Neural cell (in vitro differentiated cells): ENCODE measurements around the gene HHIPL1.

ENCODE experiments used
- EP300 ChIP-seq: fragments of 450-650 bp; conservative IDR thresholded peaks from 2 replicates; pipeline ENCODE4 v1.6.1; 2014; ENCODE audit warnings: antibody characterized with exemption, mild to moderate bottlenecking, moderate library complexity; ENCODE audit not compliant: poor library complexity, severe bottlenecking
- EZH2 ChIP-seq: fragments of 200-600, 300-800 bp; shearing (Covaris generic), sonication (generic); IDR thresholded peaks from 2 replicates; pipeline ENCODE4 v1.6.1; 2014; ENCODE audit warnings: antibody characterized with exemption, low read length, borderline replicate concordance, mild to moderate bottlenecking; ENCODE audit not compliant: insufficient read depth, poor library complexity, severe bottlenecking
- MXI1 ChIP-seq: fragments of 450-650 bp; conservative IDR thresholded peaks from 2 replicates; pipeline ENCODE4 v1.6.1; 2014; ENCODE audit warnings: antibody characterized with exemption, mild to moderate bottlenecking; ENCODE audit not compliant: poor library complexity, severe bottlenecking
- POLR2AphosphoS5 ChIP-seq: IDR thresholded peaks from 2 replicates; pipeline ENCODE4 v1.6.1; 2012
- RAD21 ChIP-seq: fragments of 450-650 bp; conservative IDR thresholded peaks from 2 replicates; pipeline ENCODE4 v1.6.1; 2014; ENCODE audit warnings: antibody characterized with exemption, mild to moderate bottlenecking, moderate library complexity
- TAF1 ChIP-seq: IDR thresholded peaks from 2 replicates; pipeline ENCODE4 v1.6.1; 2012; ENCODE audit warnings: low read depth
- TF ChIP-seq, protein P1 (sequence below): fragments of 450-650 bp; IDR thresholded peaks from 2 replicates; pipeline ENCODE4 v1.5.1; 2014; ENCODE audit warnings: antibody characterized with exemption, mild to moderate bottlenecking, moderate library complexity; ENCODE audit not compliant: poor library complexity, severe bottlenecking
- TF ChIP-seq, protein P2 (sequence below): IDR thresholded peaks from 2 replicates; pipeline ENCODE4 v1.6.1; 2012; ENCODE audit warnings: borderline replicate concordance

DNA sequence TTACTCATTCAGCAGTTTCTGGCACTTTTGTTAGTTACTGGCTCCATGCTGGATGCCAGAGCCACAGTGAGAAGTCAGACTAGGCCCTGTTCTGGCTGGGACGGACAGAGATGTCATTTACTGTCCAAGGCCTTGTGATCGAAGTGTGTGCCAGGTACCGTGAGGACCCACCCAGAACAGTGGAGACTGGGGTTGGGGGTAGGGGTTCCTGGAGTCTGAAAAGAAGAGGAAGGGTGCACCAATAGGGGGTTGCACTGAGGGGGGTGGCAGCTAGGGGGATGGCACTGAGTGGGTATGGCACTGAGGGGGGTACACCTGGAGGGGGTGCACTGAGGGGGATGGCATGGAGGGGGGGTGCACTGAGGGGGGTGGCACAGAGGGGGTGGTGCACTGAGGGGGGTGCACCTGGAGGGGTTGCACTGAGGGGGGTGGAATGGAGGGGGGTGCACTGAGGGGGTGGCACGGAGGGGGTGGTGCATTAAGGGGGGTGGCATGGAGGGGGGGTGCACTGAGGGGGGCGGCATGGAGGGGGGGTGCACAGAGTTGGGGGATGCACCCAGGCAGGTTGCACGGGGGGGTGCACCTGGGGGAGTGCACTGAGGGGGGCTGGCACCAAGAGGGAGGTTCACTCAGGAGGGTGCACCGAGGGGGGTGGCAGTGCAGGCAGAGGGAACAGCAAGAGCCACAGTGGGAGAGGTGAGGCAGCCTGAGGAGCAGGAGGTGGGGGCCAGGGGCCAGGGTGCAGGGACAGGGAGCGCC, 28.6 kb downstream of the HHIPL1 start:
- TF ChIP-seq, protein P1, sequence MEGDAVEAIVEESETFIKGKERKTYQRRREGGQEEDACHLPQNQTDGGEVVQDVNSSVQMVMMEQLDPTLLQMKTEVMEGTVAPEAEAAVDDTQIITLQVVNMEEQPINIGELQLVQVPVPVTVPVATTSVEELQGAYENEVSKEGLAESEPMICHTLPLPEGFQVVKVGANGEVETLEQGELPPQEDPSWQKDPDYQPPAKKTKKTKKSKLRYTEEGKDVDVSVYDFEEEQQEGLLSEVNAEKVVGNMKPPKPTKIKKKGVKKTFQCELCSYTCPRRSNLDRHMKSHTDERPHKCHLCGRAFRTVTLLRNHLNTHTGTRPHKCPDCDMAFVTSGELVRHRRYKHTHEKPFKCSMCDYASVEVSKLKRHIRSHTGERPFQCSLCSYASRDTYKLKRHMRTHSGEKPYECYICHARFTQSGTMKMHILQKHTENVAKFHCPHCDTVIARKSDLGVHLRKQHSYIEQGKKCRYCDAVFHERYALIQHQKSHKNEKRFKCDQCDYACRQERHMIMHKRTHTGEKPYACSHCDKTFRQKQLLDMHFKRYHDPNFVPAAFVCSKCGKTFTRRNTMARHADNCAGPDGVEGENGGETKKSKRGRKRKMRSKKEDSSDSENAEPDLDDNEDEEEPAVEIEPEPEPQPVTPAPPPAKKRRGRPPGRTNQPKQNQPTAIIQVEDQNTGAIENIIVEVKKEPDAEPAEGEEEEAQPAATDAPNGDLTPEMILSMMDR: no peak
- TF ChIP-seq EP300 (no peak), RAD21 (no peak), EZH2 (no peak), POLR2AphosphoS5 (no peak), MXI1 (no peak), TAF1 (no peak)
- TF ChIP-seq, protein P2, sequence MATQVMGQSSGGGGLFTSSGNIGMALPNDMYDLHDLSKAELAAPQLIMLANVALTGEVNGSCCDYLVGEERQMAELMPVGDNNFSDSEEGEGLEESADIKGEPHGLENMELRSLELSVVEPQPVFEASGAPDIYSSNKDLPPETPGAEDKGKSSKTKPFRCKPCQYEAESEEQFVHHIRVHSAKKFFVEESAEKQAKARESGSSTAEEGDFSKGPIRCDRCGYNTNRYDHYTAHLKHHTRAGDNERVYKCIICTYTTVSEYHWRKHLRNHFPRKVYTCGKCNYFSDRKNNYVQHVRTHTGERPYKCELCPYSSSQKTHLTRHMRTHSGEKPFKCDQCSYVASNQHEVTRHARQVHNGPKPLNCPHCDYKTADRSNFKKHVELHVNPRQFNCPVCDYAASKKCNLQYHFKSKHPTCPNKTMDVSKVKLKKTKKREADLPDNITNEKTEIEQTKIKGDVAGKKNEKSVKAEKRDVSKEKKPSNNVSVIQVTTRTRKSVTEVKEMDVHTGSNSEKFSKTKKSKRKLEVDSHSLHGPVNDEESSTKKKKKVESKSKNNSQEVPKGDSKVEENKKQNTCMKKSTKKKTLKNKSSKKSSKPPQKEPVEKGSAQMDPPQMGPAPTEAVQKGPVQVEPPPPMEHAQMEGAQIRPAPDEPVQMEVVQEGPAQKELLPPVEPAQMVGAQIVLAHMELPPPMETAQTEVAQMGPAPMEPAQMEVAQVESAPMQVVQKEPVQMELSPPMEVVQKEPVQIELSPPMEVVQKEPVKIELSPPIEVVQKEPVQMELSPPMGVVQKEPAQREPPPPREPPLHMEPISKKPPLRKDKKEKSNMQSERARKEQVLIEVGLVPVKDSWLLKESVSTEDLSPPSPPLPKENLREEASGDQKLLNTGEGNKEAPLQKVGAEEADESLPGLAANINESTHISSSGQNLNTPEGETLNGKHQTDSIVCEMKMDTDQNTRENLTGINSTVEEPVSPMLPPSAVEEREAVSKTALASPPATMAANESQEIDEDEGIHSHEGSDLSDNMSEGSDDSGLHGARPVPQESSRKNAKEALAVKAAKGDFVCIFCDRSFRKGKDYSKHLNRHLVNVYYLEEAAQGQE: no peak
